GM23338 (cell line): ENCODE measurements around the gene BCAR3. TPM values are rescaled to one million over a fixed set of nuclear protein-coding genes. Genes with fewer than 3 reads are reported as not detected.

Source experiments
- ATAC-seq: fragments of 200-7000 bp; cut with Tn5 transposase; 3 replicates; pipeline ENCODE4 v1.9.1; 2020
- DNase-seq: peaks from one replicate; pipeline ENCODE4 v3.0.0-alpha.2; 2015; ENCODE audit warnings: low spot score
- H2AFZ ChIP-seq: fragments of 200-600 bp; sonication (generic); 2 replicates; pipeline ENCODE4 v1.8.0; 2016; ENCODE audit warnings: antibody characterized with exemption, mild to moderate bottlenecking, moderate library complexity
- H3F3A ChIP-seq: fragments of 200-600 bp; sonication (generic); replicated peaks from 2 replicates; pipeline ENCODE4 v1.8.0; 2017; ENCODE audit warnings: antibody characterized with exemption, mixed run types, low read depth
- H3K27ac ChIP-seq: fragments of 200-600 bp; sonication (generic); 2 replicates; pipeline ENCODE4 v1.6.1; 2016; ENCODE audit warnings: low read depth
- H3K27me3 ChIP-seq: fragments of 200-600 bp; sonication (generic); 2 replicates; pipeline ENCODE4 v1.8.0; 2016; ENCODE audit warnings: mild to moderate bottlenecking, mixed run types, moderate library complexity; ENCODE audit not compliant: insufficient read depth
- H3K36me3 ChIP-seq: fragments of 200-600 bp; sonication (generic); 2 replicates; pipeline ENCODE4 v1.8.0; 2016; ENCODE audit warnings: mild to moderate bottlenecking; ENCODE audit not compliant: insufficient read depth
- H3K4me1 ChIP-seq: fragments of 200-600 bp; sonication (generic); 2 replicates; pipeline ENCODE4 v1.8.0; 2016; ENCODE audit warnings: mild to moderate bottlenecking, moderate library complexity; ENCODE audit not compliant: insufficient read depth
- H3K4me2 ChIP-seq: fragments of 200-600 bp; sonication (generic); 2 replicates; pipeline ENCODE4 v1.7.1; 2017; ENCODE audit warnings: mixed run types
- H3K4me3 ChIP-seq: fragments of 200-600 bp; sonication (generic); 2 replicates; pipeline ENCODE4 v1.6.1; 2016; ENCODE audit warnings: mixed run types
- H3K79me2 ChIP-seq: fragments of 200-600 bp; sonication (generic); replicated peaks from 2 replicates; pipeline ENCODE4 v1.8.0; 2017; ENCODE audit warnings: mild to moderate bottlenecking; ENCODE audit not compliant: insufficient read depth
- H3K9me2 ChIP-seq: fragments of 200-600 bp; sonication (generic); 2 replicates; pipeline ENCODE4 v1.8.0; 2017; ENCODE audit not compliant: insufficient read depth
- H4K20me1 ChIP-seq: fragments of 200-600 bp; sonication (generic); replicated peaks from 2 replicates; pipeline ENCODE4 v1.8.0; 2017; ENCODE audit warnings: mild to moderate bottlenecking; ENCODE audit not compliant: insufficient read depth
- H3K27ac Mint-ChIP-seq: 2 replicates; pipeline ENCODE4 v1.8.0; 2020; ENCODE audit warnings: inconsistent platforms, mild to moderate bottlenecking, moderate library complexity, mixed read lengths
- H3K27me3 Mint-ChIP-seq: 3 replicates; pipeline ENCODE4 v1.8.0; 2022; ENCODE audit warnings: low read depth, mild to moderate bottlenecking, moderate library complexity, mixed read lengths, inconsistent platforms; ENCODE audit not compliant: insufficient read depth, poor library complexity
- H3K36me3 Mint-ChIP-seq: 3 replicates; pipeline ENCODE4 v1.8.0; 2021; ENCODE audit warnings: low read depth, mild to moderate bottlenecking, inconsistent platforms, moderate library complexity, mixed read lengths
- H3K4me1 Mint-ChIP-seq: 3 replicates; pipeline ENCODE4 v1.8.0; 2020; ENCODE audit warnings: mild to moderate bottlenecking, inconsistent platforms, mixed read lengths
- H3K4me3 Mint-ChIP-seq: 3 replicates; pipeline ENCODE4 v1.8.0; 2021; ENCODE audit warnings: moderate library complexity, mild to moderate bottlenecking, inconsistent platforms, mixed read lengths
- H3K9me3 Mint-ChIP-seq: 3 replicates; pipeline ENCODE4 v1.8.0; 2020; ENCODE audit warnings: moderate library complexity, mild to moderate bottlenecking, inconsistent platforms, mixed read lengths
- EZH2 ChIP-seq: fragments of 200-600 bp; sonication (generic); IDR thresholded peaks from one replicate; pipeline ENCODE4 v1.8.0; 2017; ENCODE audit warnings: antibody characterized with exemption, mild to moderate bottlenecking, low read depth; ENCODE audit not compliant: unreplicated experiment
- JUNB ChIP-seq: IDR thresholded peaks from one replicate; pipeline ENCODE4 v1.6.1; 2016; ENCODE audit warnings: antibody characterized with exemption; ENCODE audit not compliant: unreplicated experiment
- NANOG ChIP-seq: IDR thresholded peaks from 2 replicates; pipeline ENCODE4 v1.6.1; 2016; ENCODE audit warnings: antibody characterized with exemption, borderline replicate concordance
- POLR2AphosphoS5 ChIP-seq: IDR thresholded peaks from 2 replicates; pipeline ENCODE4 v1.6.1; 2016; ENCODE audit warnings: antibody characterized with exemption, low read depth
- STAT1 ChIP-seq: IDR thresholded peaks from one replicate; pipeline ENCODE4 v1.6.1; 2016; ENCODE audit warnings: antibody characterized with exemption; ENCODE audit not compliant: unreplicated experiment
- ZNF114 ChIP-seq: fragments of 250-450 bp; sonication (Bioruptor Pico); IDR thresholded peaks from 2 replicates; pipeline ENCODE4 v1.5.0; 2020; ENCODE audit warnings: mild to moderate bottlenecking, moderate library complexity
- ZNF331 ChIP-seq: fragments of 250-450 bp; sonication (Bioruptor Pico); IDR thresholded peaks from 2 replicates; pipeline ENCODE4 v1.5.0; 2020; ENCODE audit warnings: low read depth, mild to moderate bottlenecking, moderate library complexity
- polyA plus RNA-seq: library from polyadenylated mRNA; unstranded; fragments of >200 nt; fragmentation: Nextera tagmentation; extraction: Ambion mirVana; gene quantifications from 2 replicates; pipeline ENCODE4 v1.2.1, GENCODE V29; 2016
- total RNA-seq: library from RNA; depleted of rRNA; stranded (reverse); fragments of >200 nt; shearing (Covaris generic); gene quantifications from 2 replicates; pipeline ENCODE4 v1.2.3, GENCODE V29; 2014
- TF ChIP-seq, protein P1 (sequence below), 2 experiments: fragments of 200-600 bp in 1 of 2; sonication (generic) in 1 of 2; conservative IDR thresholded peaks; 2 replicates each; pipeline versions ENCODE4 v1.5.1 to v1.6.1; 2016 to 2017; ENCODE audit warnings: antibody characterized with exemption in 2 of 2, low read depth in 2 of 2, mild to moderate bottlenecking in 2 of 2, moderate library complexity in 1 of 2
- TF ChIP-seq, protein P2 (sequence below): fragments of 250-450 bp; sonication (Bioruptor Pico); IDR thresholded peaks from 2 replicates; pipeline ENCODE4 v1.5.0; 2020; ENCODE audit warnings: mild to moderate bottlenecking, moderate library complexity
- TF ChIP-seq, protein P3 (sequence below): IDR thresholded peaks from 2 replicates; pipeline ENCODE4 v1.6.1; 2016; ENCODE audit warnings: antibody characterized with exemption
- TF ChIP-seq, protein P4 (sequence below): IDR thresholded peaks from one replicate; pipeline ENCODE4 v1.6.1; 2018; ENCODE audit warnings: antibody characterized with exemption; ENCODE audit not compliant: unreplicated experiment

The BCAR3 gene
- total and polyA plus RNA-seq, 2 experiments from 2014 or later = 5.5 to 9.7 TPM

DNA sequence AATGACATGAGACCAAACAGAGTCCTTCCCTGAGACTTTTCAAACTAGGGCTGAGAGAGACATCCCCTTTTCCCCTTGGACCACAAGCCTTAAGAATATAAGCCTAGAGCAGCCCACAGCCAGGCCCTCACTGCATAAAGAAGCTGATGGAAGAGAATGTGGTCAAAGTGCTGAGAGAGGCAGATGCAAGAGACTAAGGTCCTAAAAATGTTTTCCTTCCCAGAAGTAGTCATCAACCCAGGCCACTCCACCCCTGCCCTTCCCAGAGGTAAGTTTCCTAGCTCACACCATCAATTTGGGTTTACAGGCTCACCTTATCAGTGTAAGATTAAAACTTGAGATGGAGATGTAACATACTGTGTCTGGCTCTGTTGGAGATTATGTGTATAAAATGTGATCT is 58.2 kb downstream of the BCAR3 start:
- Mint-ChIP-seq H3K4me1 (peaks cover 27% of the 10 kb centered on the region), H3K27ac (no peak overlapping the region), H3K4me3 (no peak overlapping the region), H3K27me3 (peaks cover 3% of the 10 kb centered on the region), H3K36me3 (no peaks in the 10 kb centered on the region), H3K9me3 (no peaks in the 10 kb centered on the region)
- H3F3A ChIP-seq = no peaks in the 10 kb centered on the region
- H3K79me2 ChIP-seq = peaks cover 3% of the 10 kb centered on the region
- no peaks in the 10 kb centered on the region for H3K27me3 ChIP-seq
- no peaks in the 10 kb centered on the region for H4K20me1 ChIP-seq
- TF ChIP-seq, protein P1, sequence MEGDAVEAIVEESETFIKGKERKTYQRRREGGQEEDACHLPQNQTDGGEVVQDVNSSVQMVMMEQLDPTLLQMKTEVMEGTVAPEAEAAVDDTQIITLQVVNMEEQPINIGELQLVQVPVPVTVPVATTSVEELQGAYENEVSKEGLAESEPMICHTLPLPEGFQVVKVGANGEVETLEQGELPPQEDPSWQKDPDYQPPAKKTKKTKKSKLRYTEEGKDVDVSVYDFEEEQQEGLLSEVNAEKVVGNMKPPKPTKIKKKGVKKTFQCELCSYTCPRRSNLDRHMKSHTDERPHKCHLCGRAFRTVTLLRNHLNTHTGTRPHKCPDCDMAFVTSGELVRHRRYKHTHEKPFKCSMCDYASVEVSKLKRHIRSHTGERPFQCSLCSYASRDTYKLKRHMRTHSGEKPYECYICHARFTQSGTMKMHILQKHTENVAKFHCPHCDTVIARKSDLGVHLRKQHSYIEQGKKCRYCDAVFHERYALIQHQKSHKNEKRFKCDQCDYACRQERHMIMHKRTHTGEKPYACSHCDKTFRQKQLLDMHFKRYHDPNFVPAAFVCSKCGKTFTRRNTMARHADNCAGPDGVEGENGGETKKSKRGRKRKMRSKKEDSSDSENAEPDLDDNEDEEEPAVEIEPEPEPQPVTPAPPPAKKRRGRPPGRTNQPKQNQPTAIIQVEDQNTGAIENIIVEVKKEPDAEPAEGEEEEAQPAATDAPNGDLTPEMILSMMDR (conservative IDR thresholded peaks at IDR 0.05; ENCODE audit: low read depth in 2 of 2) = no peak
- TF ChIP-seq, protein P2, sequence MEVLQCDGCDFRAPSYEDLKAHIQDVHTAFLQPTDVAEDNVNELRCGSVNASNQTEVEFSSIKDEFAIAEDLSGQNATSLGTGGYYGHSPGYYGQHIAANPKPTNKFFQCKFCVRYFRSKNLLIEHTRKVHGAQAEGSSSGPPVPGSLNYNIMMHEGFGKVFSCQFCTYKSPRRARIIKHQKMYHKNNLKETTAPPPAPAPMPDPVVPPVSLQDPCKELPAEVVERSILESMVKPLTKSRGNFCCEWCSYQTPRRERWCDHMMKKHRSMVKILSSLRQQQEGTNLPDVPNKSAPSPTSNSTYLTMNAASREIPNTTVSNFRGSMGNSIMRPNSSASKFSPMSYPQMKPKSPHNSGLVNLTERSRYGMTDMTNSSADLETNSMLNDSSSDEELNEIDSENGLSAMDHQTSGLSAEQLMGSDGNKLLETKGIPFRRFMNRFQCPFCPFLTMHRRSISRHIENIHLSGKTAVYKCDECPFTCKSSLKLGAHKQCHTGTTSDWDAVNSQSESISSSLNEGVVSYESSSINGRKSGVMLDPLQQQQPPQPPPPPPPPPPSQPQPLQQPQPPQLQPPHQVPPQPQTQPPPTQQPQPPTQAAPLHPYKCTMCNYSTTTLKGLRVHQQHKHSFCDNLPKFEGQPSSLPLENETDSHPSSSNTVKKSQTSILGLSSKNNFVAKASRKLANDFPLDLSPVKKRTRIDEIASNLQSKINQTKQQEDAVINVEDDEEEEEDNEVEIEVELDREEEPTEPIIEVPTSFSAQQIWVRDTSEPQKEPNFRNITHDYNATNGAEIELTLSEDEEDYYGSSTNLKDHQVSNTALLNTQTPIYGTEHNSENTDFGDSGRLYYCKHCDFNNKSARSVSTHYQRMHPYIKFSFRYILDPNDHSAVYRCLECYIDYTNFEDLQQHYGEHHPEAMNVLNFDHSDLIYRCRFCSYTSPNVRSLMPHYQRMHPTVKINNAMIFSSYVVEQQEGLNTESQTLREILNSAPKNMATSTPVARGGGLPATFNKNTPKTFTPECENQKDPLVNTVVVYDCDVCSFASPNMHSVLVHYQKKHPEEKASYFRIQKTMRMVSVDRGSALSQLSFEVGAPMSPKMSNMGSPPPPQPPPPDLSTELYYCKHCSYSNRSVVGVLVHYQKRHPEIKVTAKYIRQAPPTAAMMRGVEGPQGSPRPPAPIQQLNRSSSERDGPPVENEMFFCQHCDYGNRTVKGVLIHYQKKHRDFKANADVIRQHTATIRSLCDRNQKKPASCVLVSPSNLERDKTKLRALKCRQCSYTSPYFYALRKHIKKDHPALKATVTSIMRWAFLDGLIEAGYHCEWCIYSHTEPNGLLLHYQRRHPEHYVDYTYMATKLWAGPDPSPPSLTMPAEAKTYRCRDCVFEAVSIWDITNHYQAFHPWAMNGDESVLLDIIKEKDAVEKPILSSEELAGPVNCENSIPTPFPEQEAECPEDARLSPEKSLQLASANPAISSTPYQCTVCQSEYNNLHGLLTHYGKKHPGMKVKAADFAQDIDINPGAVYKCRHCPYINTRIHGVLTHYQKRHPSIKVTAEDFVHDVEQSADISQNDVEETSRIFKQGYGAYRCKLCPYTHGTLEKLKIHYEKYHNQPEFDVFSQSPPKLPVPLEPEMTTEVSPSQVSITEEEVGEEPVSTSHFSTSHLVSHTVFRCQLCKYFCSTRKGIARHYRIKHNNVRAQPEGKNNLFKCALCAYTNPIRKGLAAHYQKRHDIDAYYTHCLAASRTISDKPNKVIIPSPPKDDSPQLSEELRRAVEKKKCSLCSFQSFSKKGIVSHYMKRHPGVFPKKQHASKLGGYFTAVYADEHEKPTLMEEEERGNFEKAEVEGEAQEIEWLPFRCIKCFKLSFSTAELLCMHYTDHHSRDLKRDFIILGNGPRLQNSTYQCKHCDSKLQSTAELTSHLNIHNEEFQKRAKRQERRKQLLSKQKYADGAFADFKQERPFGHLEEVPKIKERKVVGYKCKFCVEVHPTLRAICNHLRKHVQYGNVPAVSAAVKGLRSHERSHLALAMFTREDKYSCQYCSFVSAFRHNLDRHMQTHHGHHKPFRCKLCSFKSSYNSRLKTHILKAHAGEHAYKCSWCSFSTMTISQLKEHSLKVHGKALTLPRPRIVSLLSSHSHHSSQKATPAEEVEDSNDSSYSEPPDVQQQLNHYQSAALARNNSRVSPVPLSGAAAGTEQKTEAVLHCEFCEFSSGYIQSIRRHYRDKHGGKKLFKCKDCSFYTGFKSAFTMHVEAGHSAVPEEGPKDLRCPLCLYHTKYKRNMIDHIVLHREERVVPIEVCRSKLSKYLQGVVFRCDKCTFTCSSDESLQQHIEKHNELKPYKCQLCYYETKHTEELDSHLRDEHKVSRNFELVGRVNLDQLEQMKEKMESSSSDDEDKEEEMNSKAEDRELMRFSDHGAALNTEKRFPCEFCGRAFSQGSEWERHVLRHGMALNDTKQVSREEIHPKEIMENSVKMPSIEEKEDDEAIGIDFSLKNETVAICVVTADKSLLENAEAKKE = no peak
- TF ChIP-seq, protein P3, sequence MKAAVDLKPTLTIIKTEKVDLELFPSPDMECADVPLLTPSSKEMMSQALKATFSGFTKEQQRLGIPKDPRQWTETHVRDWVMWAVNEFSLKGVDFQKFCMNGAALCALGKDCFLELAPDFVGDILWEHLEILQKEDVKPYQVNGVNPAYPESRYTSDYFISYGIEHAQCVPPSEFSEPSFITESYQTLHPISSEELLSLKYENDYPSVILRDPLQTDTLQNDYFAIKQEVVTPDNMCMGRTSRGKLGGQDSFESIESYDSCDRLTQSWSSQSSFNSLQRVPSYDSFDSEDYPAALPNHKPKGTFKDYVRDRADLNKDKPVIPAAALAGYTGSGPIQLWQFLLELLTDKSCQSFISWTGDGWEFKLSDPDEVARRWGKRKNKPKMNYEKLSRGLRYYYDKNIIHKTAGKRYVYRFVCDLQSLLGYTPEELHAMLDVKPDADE = no peak
- TF ChIP-seq NANOG = no peak
- TF ChIP-seq, protein P4, sequence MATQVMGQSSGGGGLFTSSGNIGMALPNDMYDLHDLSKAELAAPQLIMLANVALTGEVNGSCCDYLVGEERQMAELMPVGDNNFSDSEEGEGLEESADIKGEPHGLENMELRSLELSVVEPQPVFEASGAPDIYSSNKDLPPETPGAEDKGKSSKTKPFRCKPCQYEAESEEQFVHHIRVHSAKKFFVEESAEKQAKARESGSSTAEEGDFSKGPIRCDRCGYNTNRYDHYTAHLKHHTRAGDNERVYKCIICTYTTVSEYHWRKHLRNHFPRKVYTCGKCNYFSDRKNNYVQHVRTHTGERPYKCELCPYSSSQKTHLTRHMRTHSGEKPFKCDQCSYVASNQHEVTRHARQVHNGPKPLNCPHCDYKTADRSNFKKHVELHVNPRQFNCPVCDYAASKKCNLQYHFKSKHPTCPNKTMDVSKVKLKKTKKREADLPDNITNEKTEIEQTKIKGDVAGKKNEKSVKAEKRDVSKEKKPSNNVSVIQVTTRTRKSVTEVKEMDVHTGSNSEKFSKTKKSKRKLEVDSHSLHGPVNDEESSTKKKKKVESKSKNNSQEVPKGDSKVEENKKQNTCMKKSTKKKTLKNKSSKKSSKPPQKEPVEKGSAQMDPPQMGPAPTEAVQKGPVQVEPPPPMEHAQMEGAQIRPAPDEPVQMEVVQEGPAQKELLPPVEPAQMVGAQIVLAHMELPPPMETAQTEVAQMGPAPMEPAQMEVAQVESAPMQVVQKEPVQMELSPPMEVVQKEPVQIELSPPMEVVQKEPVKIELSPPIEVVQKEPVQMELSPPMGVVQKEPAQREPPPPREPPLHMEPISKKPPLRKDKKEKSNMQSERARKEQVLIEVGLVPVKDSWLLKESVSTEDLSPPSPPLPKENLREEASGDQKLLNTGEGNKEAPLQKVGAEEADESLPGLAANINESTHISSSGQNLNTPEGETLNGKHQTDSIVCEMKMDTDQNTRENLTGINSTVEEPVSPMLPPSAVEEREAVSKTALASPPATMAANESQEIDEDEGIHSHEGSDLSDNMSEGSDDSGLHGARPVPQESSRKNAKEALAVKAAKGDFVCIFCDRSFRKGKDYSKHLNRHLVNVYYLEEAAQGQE = no peak
- no peak for TF ChIP-seq STAT1
- TF ChIP-seq ZNF331 (CRISPR knock-in tag) = no peak
- no peak for TF ChIP-seq ZNF114 (CRISPR knock-in tag)
- TF ChIP-seq JUNB = no peak
- TF ChIP-seq POLR2AphosphoS5 = no peak
- TF ChIP-seq EZH2 = no peak
- ATAC-seq (no peak), DNase-seq (no peak)
- H3K4me3 ChIP-seq = no peak overlapping the region
- no peaks in the 10 kb centered on the region for H3K36me3 ChIP-seq
- peaks cover 7% of the 10 kb centered on the region for H3K4me1 ChIP-seq
- no peak overlapping the region for H3K4me2 ChIP-seq
- H3K9me2 ChIP-seq = no peaks in the 10 kb centered on the region
- H3K27ac ChIP-seq = no peak overlapping the region
- H2AFZ ChIP-seq = no peak overlapping the region
